IMR-90 (cell line): ENCODE measurements around the gene RIPOR3. TPM values are rescaled to one million over a fixed set of nuclear protein-coding genes. Genes with fewer than 3 reads are reported as not detected.

ENCODE experiments used
- ATAC-seq: fragments of 200-7000 bp; cut with Tn5 transposase; 2 replicates; pipeline ENCODE4 v1.9.1; 2020; ENCODE audit warnings: low read depth, mild to moderate bottlenecking, moderate library complexity
- BruUV-seq: library from RNA; stranded (reverse); fragments of 400-500 nt; replicated peaks from 2 replicates; lab custom pipeline; 2021; lab: Mats Ljungman, UMichigan
- CTCF ChIA-PET: fragments of 300-600 bp; formaldehyde crosslinking; extraction: SDS; loops from one replicate; lab custom pipeline; 2021; ENCODE audit warnings: antibody characterized with exemption; lab: Yijun Ruan, JAX
- POLR2A ChIA-PET: fragments of 300-600 bp; sonication (Branson Sonifier 250); formaldehyde crosslinking; loops from one replicate; lab custom pipeline; 2022; ENCODE audit warnings: antibody characterized with exemption; ENCODE audit not compliant: unreplicated experiment; lab: Charles Lee
- DNase-seq: peaks from one replicate; pipeline ENCODE4 v3.0.0; 2013
- H2AFZ ChIP-seq: replicated peaks from 2 replicates; pipeline ENCODE3; 2013; ENCODE audit warnings: low read length, mild to moderate bottlenecking; ENCODE audit not compliant: poor library complexity
- H2AK5ac ChIP-seq: 2 replicates; pipeline ENCODE4 v1.6.1; 2013; ENCODE audit warnings: low read depth, low read length, inconsistent platforms
- H2AK9ac ChIP-seq: replicated peaks from 2 replicates; pipeline ENCODE3; 2013; ENCODE audit warnings: mild to moderate bottlenecking, low read depth, low read length, moderate library complexity; ENCODE audit not compliant: poor library complexity
- H2BK120ac ChIP-seq: 2 replicates; pipeline ENCODE4 v1.6.1; 2013; ENCODE audit warnings: low read depth, low read length, inconsistent platforms
- H2BK15ac ChIP-seq: 3 replicates; pipeline ENCODE4 v1.6.1; 2013; ENCODE audit warnings: low read depth, low read length, inconsistent platforms
- H2BK20ac ChIP-seq: 2 replicates; pipeline ENCODE4 v1.6.1; 2013; ENCODE audit warnings: low read depth, mild to moderate bottlenecking, inconsistent platforms, low read length, moderate library complexity
- H2BK5ac ChIP-seq: 2 replicates; pipeline ENCODE4 v1.6.1; 2013; ENCODE audit warnings: mild to moderate bottlenecking, low read depth, low read length, inconsistent platforms; ENCODE audit not compliant: poor library complexity, severe bottlenecking
- H3K14ac ChIP-seq: replicated peaks from 2 replicates; pipeline ENCODE4 v1.6.1; 2013; ENCODE audit warnings: low read depth, low read length, inconsistent platforms
- H3K18ac ChIP-seq: 2 replicates; pipeline ENCODE4 v1.6.1; 2013; ENCODE audit warnings: low read depth, low read length, control low read depth
- H3K23ac ChIP-seq: 2 replicates; pipeline ENCODE4 v1.6.1; 2013; ENCODE audit warnings: low read depth, low read length, inconsistent platforms
- H3K27ac ChIP-seq: 2 replicates; pipeline ENCODE4 v1.5.1; 2013; ENCODE audit warnings: mild to moderate bottlenecking, control low read depth, low read length; ENCODE audit not compliant: insufficient read depth
- H3K27me3 ChIP-seq: 2 replicates; pipeline ENCODE4 v1.6.1; 2013; ENCODE audit warnings: low read length; ENCODE audit not compliant: control insufficient read depth, insufficient read depth
- H3K36me3 ChIP-seq: 2 replicates; pipeline ENCODE4 v1.6.1; 2013; ENCODE audit warnings: low read length, mixed read lengths; ENCODE audit not compliant: control insufficient read depth, insufficient read depth
- H3K4ac ChIP-seq: 2 replicates; pipeline ENCODE4 v1.6.1; 2013; ENCODE audit warnings: low read depth, low read length, inconsistent platforms
- H3K4me1 ChIP-seq: 2 replicates; pipeline ENCODE4 v1.6.1; 2013; ENCODE audit warnings: low read length, mixed read lengths; ENCODE audit not compliant: control insufficient read depth, insufficient read depth
- H3K4me2 ChIP-seq: 2 replicates; pipeline ENCODE4 v1.6.1; 2013; ENCODE audit warnings: low read depth, mild to moderate bottlenecking, control low read depth, low read length, moderate library complexity
- H3K4me3 ChIP-seq: 2 replicates; pipeline ENCODE4 v1.5.1; 2013; ENCODE audit warnings: low read depth, mild to moderate bottlenecking, control low read depth, low read length, moderate library complexity; ENCODE audit not compliant: insufficient read depth
- H3K56ac ChIP-seq: 2 replicates; pipeline ENCODE4 v1.6.1; 2013; ENCODE audit warnings: low read length, inconsistent platforms; ENCODE audit not compliant: insufficient read depth; ENCODE audit errors: extremely low read depth
- H3K79me1 ChIP-seq, 2 experiments: 2 replicates each; pipeline ENCODE4 v1.6.1; 2013; ENCODE audit warnings: low read length in 2 of 2, inconsistent platforms in 1 of 2, low read depth in 1 of 2
- H3K9ac ChIP-seq: 2 replicates; pipeline ENCODE4 v1.6.1; 2013; ENCODE audit warnings: low read depth, low read length, control low read depth
- H3K9me1 ChIP-seq: 2 replicates; pipeline ENCODE4 v1.6.1; 2013; ENCODE audit warnings: low read length, inconsistent platforms; ENCODE audit not compliant: insufficient read depth
- H3K9me3 ChIP-seq: 2 replicates; pipeline ENCODE4 v1.6.1; 2013; ENCODE audit warnings: low read length; ENCODE audit not compliant: control insufficient read depth, insufficient read depth
- H4K20me1 ChIP-seq: 2 replicates; pipeline ENCODE4 v1.6.1; 2013; ENCODE audit warnings: low read length, inconsistent platforms; ENCODE audit not compliant: insufficient read depth
- H4K5ac ChIP-seq: 2 replicates; pipeline ENCODE4 v1.6.1; 2013; ENCODE audit warnings: mild to moderate bottlenecking, low read depth, low read length, control low read depth
- H4K8ac ChIP-seq, 2 experiments: 2 replicates each; pipeline ENCODE4 v1.6.1; 2013; ENCODE audit warnings: low read depth in 2 of 2, low read length in 2 of 2, control low read depth in 1 of 2, inconsistent platforms in 1 of 2
- H4K91ac ChIP-seq: 2 replicates; pipeline ENCODE4 v1.6.1; 2013; ENCODE audit warnings: low read depth, low read length, inconsistent platforms; ENCODE audit not compliant: insufficient read depth
- BHLHE40 ChIP-seq: fragments of 150-350 bp; IDR thresholded peaks from 2 replicates; pipeline ENCODE4 v1.6.1; 2016; ENCODE audit warnings: mild to moderate bottlenecking, low read depth, low read length
- CEBPB ChIP-seq: IDR thresholded peaks from 2 replicates; pipeline ENCODE4 v1.6.1; 2012; ENCODE audit warnings: low read depth, low read length, improper control_type of control experiment
- CHD1 ChIP-seq: IDR thresholded peaks from 2 replicates; pipeline ENCODE4 v1.6.1; 2012; ENCODE audit warnings: low read depth, low read length, improper control_type of control experiment
- FOS ChIP-seq: fragments of 150-350 bp; IDR thresholded peaks from 2 replicates; pipeline ENCODE4 v1.6.1; 2016; ENCODE audit warnings: low read depth, low read length
- MAFK ChIP-seq: IDR thresholded peaks from 2 replicates; pipeline ENCODE4 v1.6.1; 2012; ENCODE audit warnings: low read depth, low read length, improper control_type of control experiment
- MAZ ChIP-seq: IDR thresholded peaks from 2 replicates; pipeline ENCODE4 v1.6.1; 2012; ENCODE audit warnings: low read depth, mild to moderate bottlenecking, low read length, improper control_type of control experiment, moderate library complexity, borderline replicate concordance
- NFE2L2 ChIP-seq: fragments of 150-350 bp; IDR thresholded peaks from 2 replicates; pipeline ENCODE4 v1.6.1; 2016; ENCODE audit warnings: low read depth, mild to moderate bottlenecking, low read length
- RCOR1 ChIP-seq: IDR thresholded peaks from 2 replicates; pipeline ENCODE4 v1.6.1; 2012; ENCODE audit warnings: mild to moderate bottlenecking, low read length, improper control_type of control experiment; ENCODE audit not compliant: insufficient replicate concordance
- RFX5 ChIP-seq: IDR thresholded peaks from 2 replicates; pipeline ENCODE4 v1.8.0; 2012; ENCODE audit warnings: low read depth, mild to moderate bottlenecking, low read length, moderate library complexity
- WGBS, 2 experiments: methylation state at CpG; one replicate each; pipeline versions ENCODE4 v1.1.5 to v1.1.7; 2013; ENCODE audit warnings: missing lambda C conversion rate in 2 of 2; ENCODE audit not compliant: insufficient read length in 1 of 2; ENCODE audit errors: extremely low coverage in 2 of 2; 5-methylcytosine and 5-hydroxymethylcytosine counted together
- dilution Hi-C: fragments of 300-500 bp; cut with HindIII; formaldehyde crosslinking; loops from one replicate; pipeline ENCODE4 v1.14.3; 2018; ENCODE audit warnings: low sequenced_read_pairs; ENCODE audit not compliant: unreplicated experiment
- in situ Hi-C: fragments of 300-500 bp; cut with MboI; formaldehyde crosslinking; loops from 3 replicates; pipeline ENCODE4 v1.14.3; 2019; ENCODE audit warnings: low sequenced_read_pairs, inconsistent platforms, mixed read lengths
- intact Hi-C: fragments of 100-400 bp; cut with micrococcal nuclease; formaldehyde crosslinking; loops from 2 replicates; pipeline ENCODE4 v1.10.0; 2022
- polyA plus RNA-seq, 3 experiments: library from polyadenylated mRNA; depleted of rRNA; stranded (reverse); fragments of >200 nt; gene quantifications; 2 replicates each; pipeline ENCODE4 v1.2.3, GENCODE V29; 2012; ENCODE audit warnings: low replicate concordance in 1 of 3
- total RNA-seq: library from RNA; depleted of rRNA; stranded (reverse); fragments of >200 nt; gene quantifications from 2 replicates; pipeline ENCODE4 v1.2.3, GENCODE V29; 2012
- TF ChIP-seq, protein P1 (sequence below): conservative IDR thresholded peaks from 2 replicates; pipeline ENCODE4 v1.5.1; 2012; ENCODE audit warnings: mild to moderate bottlenecking, low read depth, low read length, improper control_type of control experiment

The RIPOR3 gene
- total and polyA plus RNA-seq, 2 of the 4 experiments (the other 2 are of a cell fraction) = 0.54 to 1.7 TPM

DNA sequence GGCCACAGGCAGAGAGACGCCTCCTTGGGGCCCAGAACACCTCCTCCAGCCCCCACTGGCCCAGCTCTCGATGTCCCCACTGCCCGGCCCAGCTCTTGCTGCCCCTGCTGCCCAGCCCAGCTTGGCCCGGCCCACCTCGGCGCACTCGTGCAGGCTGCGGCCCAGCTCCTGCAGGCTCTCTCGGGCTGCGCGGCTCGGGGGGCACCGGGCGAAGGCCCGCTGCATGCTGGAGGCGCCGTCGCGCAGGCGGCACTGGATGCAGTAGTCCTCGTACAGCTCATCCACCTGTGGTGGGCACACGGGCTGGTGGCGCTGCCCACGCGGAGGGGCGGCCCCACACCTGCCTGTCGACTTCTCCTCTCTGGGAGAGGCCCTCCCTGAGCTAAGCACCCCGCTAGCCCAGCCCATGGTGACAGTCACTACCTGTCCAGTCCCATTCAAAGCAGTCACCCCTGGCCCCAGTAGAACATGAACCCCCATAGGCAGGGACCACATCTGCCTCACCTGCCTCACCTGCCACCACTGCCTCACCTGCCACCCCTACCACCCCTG lies 81.8 kb downstream of the RIPOR3 start:
- H2AK5ac ChIP-seq = no peak overlapping the region
- H2AFZ ChIP-seq = peak overlapping the region; percentile 58
- H4K91ac ChIP-seq = no peak overlapping the region
- no peak overlapping the region for H2BK5ac ChIP-seq
- no peak overlapping the region for H4K8ac ChIP-seq
- H3K9me1 ChIP-seq = no peaks in the 10 kb centered on the region
- no peak overlapping the region for H3K14ac ChIP-seq
- H3K27me3 ChIP-seq = no peaks in the 10 kb centered on the region
- TF ChIP-seq RFX5 (no peak), CHD1 (no peak), MAZ (no peak), CEBPB (no peak), NFE2L2 (no peak), MAFK (no peak), FOS (no peak), BHLHE40 (no peak), RCOR1 (no peak)
- TF ChIP-seq, protein P1, sequence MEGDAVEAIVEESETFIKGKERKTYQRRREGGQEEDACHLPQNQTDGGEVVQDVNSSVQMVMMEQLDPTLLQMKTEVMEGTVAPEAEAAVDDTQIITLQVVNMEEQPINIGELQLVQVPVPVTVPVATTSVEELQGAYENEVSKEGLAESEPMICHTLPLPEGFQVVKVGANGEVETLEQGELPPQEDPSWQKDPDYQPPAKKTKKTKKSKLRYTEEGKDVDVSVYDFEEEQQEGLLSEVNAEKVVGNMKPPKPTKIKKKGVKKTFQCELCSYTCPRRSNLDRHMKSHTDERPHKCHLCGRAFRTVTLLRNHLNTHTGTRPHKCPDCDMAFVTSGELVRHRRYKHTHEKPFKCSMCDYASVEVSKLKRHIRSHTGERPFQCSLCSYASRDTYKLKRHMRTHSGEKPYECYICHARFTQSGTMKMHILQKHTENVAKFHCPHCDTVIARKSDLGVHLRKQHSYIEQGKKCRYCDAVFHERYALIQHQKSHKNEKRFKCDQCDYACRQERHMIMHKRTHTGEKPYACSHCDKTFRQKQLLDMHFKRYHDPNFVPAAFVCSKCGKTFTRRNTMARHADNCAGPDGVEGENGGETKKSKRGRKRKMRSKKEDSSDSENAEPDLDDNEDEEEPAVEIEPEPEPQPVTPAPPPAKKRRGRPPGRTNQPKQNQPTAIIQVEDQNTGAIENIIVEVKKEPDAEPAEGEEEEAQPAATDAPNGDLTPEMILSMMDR = no peak
- no peaks in the 10 kb centered on the region for H3K9me3 ChIP-seq
- DNase-seq (no peak), ATAC-seq (no peak)
- H3K9ac ChIP-seq = no peak overlapping the region
- no peak overlapping the region for H3K4me3 ChIP-seq
- no peak overlapping the region for H3K56ac ChIP-seq
- no peak overlapping the region for H3K18ac ChIP-seq
- H3K27ac ChIP-seq = no peak overlapping the region
- no peaks in the 10 kb centered on the region for H3K79me1 ChIP-seq
- ChIA-PET POLR2A (no interaction called here), CTCF (no interaction called here)
- H2BK20ac ChIP-seq = no peak overlapping the region
- no peak overlapping the region for H4K5ac ChIP-seq
- intact Hi-C loops (no loop called here), in situ Hi-C loops (no loop called here), dilution Hi-C loops (no loop called here)
- no TSS peak for BruUV-seq
- H2AK9ac ChIP-seq = no peak overlapping the region
- 0 out of 2 replicates have a peak, but pooled peaks cover 4% of the 10 kb centered on the region for H3K4me1 ChIP-seq
- H2BK120ac ChIP-seq = no peak overlapping the region
- H3K36me3 ChIP-seq = peaks cover 4% of the 10 kb centered on the region; the same call in 1 of the 2 replicates
- H3K4ac ChIP-seq = no peak overlapping the region
- no peaks in the 10 kb centered on the region for H4K20me1 ChIP-seq
- H3K4me2 ChIP-seq = no peak overlapping the region
- H2BK15ac ChIP-seq = no peak overlapping the region
- no peak overlapping the region for H3K23ac ChIP-seq
- WGBS, 2 experiments = 91% methylated on average over 27 of the region's 28 CpGs; no CpG with 5 or more reads in 1 of the 2 experiments
